ENCODE results near the gene PACRGL. TPM values are rescaled to one million over a fixed set of nuclear protein-coding genes. Genes with fewer than 3 reads are reported as not detected.

PACRGL gene
- total RNA-seq (2022; extraction: Qiagen RNA extraction): 10.1 to 13.9 TPM (median 12.7 TPM) in 5 replicates

DNA sequence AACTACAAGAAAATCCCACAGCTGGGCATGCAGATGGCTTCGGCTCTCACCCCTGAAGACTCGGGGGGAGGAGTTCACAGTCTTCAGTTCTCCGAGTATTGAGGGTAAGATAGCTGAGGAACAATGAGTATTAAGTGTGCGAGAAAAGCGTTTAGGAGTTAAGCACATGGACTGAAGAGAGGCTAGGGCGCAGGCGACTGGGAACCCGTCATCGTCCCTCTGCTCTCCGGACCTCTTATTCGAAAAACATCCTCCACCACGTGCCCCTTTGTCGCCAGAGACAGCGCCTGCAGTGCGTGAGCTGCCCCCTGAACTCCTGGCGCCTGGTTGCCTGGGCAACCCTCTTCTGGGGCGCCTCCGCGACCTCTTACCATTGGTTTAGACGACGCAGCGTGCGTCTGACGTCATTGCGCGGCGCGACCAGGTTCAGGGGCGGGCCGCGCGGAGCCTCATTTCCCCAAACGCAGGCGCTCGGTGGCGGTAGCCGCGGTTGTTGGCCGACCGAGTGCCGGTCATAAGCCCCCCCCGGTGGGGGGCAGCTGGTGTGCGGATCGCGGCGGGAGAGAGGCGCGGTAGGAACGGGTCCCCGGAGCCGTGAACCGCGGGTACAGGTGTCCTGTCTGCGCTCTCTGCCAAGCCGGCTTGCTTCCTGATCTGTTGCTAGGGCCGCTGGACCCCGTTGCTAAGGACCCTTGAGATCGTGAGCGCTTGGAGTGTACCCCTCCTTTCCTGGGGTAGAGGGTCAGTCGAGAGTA, at the start of gene PACRGL:
TSS of gene PACRGL (plus strand) at position 452 of the 755 bp plus-strand sequence. CDS start 4,024 bp downstream, outside the sequence.

All from A549 treated with dexamethasone at 1 μM for 4 hours (cell line).